Panc1 (cell line): Measurements from ENCODE around the gene ZDHHC19. TPM values are rescaled to one million over a fixed set of nuclear protein-coding genes. Genes with fewer than 3 reads are reported as not detected.
A peak's percentile ranks its signal among the peaks of the same experiment; 100 is the strongest.

Experiments
- ATAC-seq: fragments of 200-7000 bp; cut with Tn5 transposase; 2 replicates; pipeline ENCODE4 v1.9.1; 2020; ENCODE audit warnings: mild to moderate bottlenecking, moderate library complexity
- BruUV-seq: library from RNA; stranded (reverse); fragments of 400-500 nt; replicated peaks from 2 replicates; lab custom pipeline; 2021; lab: Mats Ljungman, UMichigan
- CTCF ChIA-PET: fragments of 300-600 bp; sonication (Branson Sonifier 250); formaldehyde crosslinking; loops from one replicate; lab custom pipeline; 2022; ENCODE audit warnings: antibody characterized with exemption; lab: Charles Lee
- POLR2A ChIA-PET: fragments of 300-600 bp; sonication (Branson Sonifier 250); formaldehyde crosslinking; loops from one replicate; lab custom pipeline; 2022; ENCODE audit warnings: antibody characterized with exemption; lab: Charles Lee
- DNase-seq: peaks from one replicate; pipeline ENCODE4 v3.0.0-alpha.2; 2010; ENCODE audit warnings: low read depth, low spot score
- H3K27ac ChIP-seq: 2 replicates; pipeline ENCODE4 v1.5.1; 2011; ENCODE audit warnings: mild to moderate bottlenecking, low read length, inconsistent platforms
- H3K27me3 ChIP-seq: fragments of 200-500 bp; sonication (Bioruptor generic); 2 replicates; pipeline ENCODE4 v1.6.0; 2014; ENCODE audit warnings: low read length, inconsistent platforms; ENCODE audit not compliant: control insufficient read depth, insufficient read depth
- H3K36me3 ChIP-seq: fragments of 200-500 bp; sonication (Bioruptor generic); 2 replicates; pipeline ENCODE4 v1.5.1; 2014; ENCODE audit warnings: inconsistent platforms, mild to moderate bottlenecking, low read length, moderate library complexity; ENCODE audit not compliant: control insufficient read depth, insufficient read depth
- H3K4me1 ChIP-seq: 2 replicates; pipeline ENCODE4 v1.5.1; 2011; ENCODE audit warnings: inconsistent platforms, mild to moderate bottlenecking, low read length, moderate library complexity; ENCODE audit not compliant: control insufficient read depth, insufficient read depth
- H3K4me3 ChIP-seq, 2 experiments: 2 replicates each; pipeline ENCODE4 v1.5.1; 2011 to 2012; ENCODE audit warnings: low read depth in 2 of 2, low read length in 2 of 2, mild to moderate bottlenecking in 2 of 2, inconsistent platforms in 1 of 2, moderate library complexity in 1 of 2
- H3K9me3 ChIP-seq: fragments of 200-500 bp; sonication (Bioruptor generic); 2 replicates; pipeline ENCODE4 v1.5.1; 2014; ENCODE audit warnings: low read depth, mild to moderate bottlenecking, inconsistent platforms, low read length, moderate library complexity; ENCODE audit not compliant: control insufficient read depth, insufficient read depth
- CTCF ChIP-seq: fragments of 450-650 bp; IDR thresholded peaks from 2 replicates; pipeline ENCODE4 v1.5.1; 2017; ENCODE audit warnings: mild to moderate bottlenecking
- POLR2AphosphoS5 ChIP-seq: IDR thresholded peaks from 2 replicates; pipeline ENCODE4 v1.6.1; 2012; ENCODE audit warnings: mild to moderate bottlenecking, low read depth, low read length, moderate library complexity
- REST ChIP-seq, 2 experiments: IDR thresholded peaks; 2 replicates each; pipeline ENCODE4 v1.6.1; 2011 to 2012; ENCODE audit warnings: low read depth in 2 of 2, control low read depth in 1 of 2, low read length in 1 of 2, mild to moderate bottlenecking in 1 of 2, moderate library complexity in 1 of 2; ENCODE audit not compliant: insufficient read depth in 1 of 2
- SIN3A ChIP-seq: IDR thresholded peaks from 2 replicates; pipeline ENCODE4 v1.6.1; 2012; ENCODE audit warnings: low read depth, mild to moderate bottlenecking, low read length, moderate library complexity, borderline replicate concordance; ENCODE audit not compliant: insufficient read depth
- TCF7L2 ChIP-seq: IDR thresholded peaks from 2 replicates; pipeline ENCODE4 v1.6.1; 2011; ENCODE audit warnings: mild to moderate bottlenecking, low read depth, low read length, inconsistent platforms
- in situ Hi-C: cut with HindIII; loops from 2 replicates; pipeline ENCODE4 v1.10.0; 2016; ENCODE audit warnings: low sequenced_read_pairs, low pct_unique_long_range_greater_than_20kb
- intact Hi-C: fragments of 100-400 bp; cut with micrococcal nuclease; formaldehyde crosslinking; loops from one replicate; pipeline ENCODE4 v1.10.0; 2022; ENCODE audit not compliant: unreplicated experiment
- total RNA-seq: library from RNA; stranded (reverse); gene quantifications from one replicate; pipeline ENCODE4 v1.2.1, GENCODE V29; 2021; ENCODE audit not compliant: unreplicated experiment

Gene ZDHHC19
- total RNA-seq, 1 experiment from 2014 or later: 0.33 TPM

DNA sequence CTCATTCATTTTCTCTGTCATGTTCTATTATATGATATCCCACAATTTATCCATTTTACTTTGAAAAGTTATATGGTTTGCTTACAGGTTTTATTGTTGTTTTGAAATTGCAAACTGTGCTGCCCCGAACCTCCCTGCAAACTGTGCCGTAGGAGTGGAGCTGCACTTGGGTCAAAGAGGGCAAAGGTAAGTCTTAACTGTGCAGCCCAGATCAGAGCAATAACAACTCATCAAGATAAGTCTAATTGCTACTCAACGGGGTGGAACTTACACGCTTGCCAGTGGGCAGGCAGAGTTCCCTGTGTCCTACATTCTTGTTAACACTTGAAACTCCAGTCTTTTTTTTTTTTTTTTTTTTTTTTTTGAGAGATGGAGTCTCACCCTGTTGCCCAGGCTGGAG, 33.2 kb downstream of the ZDHHC19 start:
- TF ChIP-seq CTCF (no peak), TCF7L2 (peak; percentile 81)
- POLR2A ChIA-PET: no interaction called here
- DNase-seq (no peak), ATAC-seq (no peak)
- in situ Hi-C loops: loop anchor here (25.0 kb wide), 1 partner anchor 91 kb away; the partner anchor contains the start of gene TFRC
- Histone ChIP-seq H3K27ac (no peak overlapping the region), H3K4me1 (peaks cover 10% of the 10 kb centered on the region; the same call in 1 of the 2 replicates), H3K4me3 (no peak overlapping the region), H3K27me3 (no peaks in the 10 kb centered on the region), H3K9me3 (no peaks in the 10 kb centered on the region), H3K36me3 (no peaks in the 10 kb centered on the region)
- CTCF ChIA-PET: no interaction called here
- BruUV-seq: no TSS peak
- intact Hi-C loops: no loop called here

DNA sequence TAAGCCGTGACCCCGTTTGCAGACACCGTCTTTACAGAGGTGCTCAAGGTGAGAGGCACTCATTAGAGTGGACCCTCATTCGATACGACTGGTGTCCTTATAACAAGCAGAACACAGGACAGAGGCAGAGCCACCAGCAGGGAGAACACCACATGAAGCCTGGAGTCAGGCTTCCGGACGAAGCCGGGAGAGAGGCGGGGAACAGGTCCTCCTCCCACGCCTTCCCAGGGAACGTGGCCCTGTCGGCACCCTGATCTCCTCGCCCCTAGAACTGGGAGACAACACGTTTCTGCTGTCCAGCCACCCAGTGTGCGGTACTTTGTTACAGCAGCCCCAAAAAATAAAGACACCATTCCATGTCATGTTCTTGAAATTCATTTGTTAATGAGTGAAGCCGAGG, 33.6 kb downstream of the ZDHHC19 start:
- no peak for DNase-seq
- intact Hi-C loops: no loop called here
- H3K9me3 ChIP-seq: no peaks in the 10 kb centered on the region
- no peaks in the 10 kb centered on the region for H3K36me3 ChIP-seq
- no peak for ATAC-seq
- ChIA-PET CTCF (no interaction called here), POLR2A (no interaction called here)
- BruUV-seq: no TSS peak
- in situ Hi-C loops: loop anchor here (25.0 kb wide), 1 partner anchor 90 kb away; the partner anchor contains the start of gene TFRC
- H3K27ac ChIP-seq: no peak overlapping the region
- H3K27me3 ChIP-seq: no peaks in the 10 kb centered on the region
- peaks cover 10% of the 10 kb centered on the region; the same call in 1 of the 2 replicates for H3K4me1 ChIP-seq
- no peak overlapping the region for H3K4me3 ChIP-seq
- TF ChIP-seq CTCF (no peak), REST (IDR thresholded peaks at IDR 0.05; ENCODE audit: insufficient read depth in 1 of 2, low read depth in 2 of 2, low read length in 1 of 2) (no peak), SIN3A (no peak), POLR2AphosphoS5 (no peak), TCF7L2 (no peak)
